GM23248 (cell line): ENCODE measurements around the gene ILK.

Experiments used
- EZH2 ChIP-seq: fragments of 200-600 bp; sonication (generic); IDR thresholded peaks from 2 replicates; pipeline ENCODE4 v1.6.1; 2018; ENCODE audit warnings: antibody characterized with exemption, mild to moderate bottlenecking; ENCODE audit not compliant: insufficient read depth, poor library complexity, severe bottlenecking
- EZH2phosphoT487 ChIP-seq: fragments of 200-600 bp; sonication (generic); IDR thresholded peaks from 2 replicates; pipeline ENCODE4 v1.6.1; 2018; ENCODE audit warnings: antibody characterized with exemption, moderate library complexity, mild to moderate bottlenecking, low read depth; ENCODE audit not compliant: insufficient read depth

DNA sequence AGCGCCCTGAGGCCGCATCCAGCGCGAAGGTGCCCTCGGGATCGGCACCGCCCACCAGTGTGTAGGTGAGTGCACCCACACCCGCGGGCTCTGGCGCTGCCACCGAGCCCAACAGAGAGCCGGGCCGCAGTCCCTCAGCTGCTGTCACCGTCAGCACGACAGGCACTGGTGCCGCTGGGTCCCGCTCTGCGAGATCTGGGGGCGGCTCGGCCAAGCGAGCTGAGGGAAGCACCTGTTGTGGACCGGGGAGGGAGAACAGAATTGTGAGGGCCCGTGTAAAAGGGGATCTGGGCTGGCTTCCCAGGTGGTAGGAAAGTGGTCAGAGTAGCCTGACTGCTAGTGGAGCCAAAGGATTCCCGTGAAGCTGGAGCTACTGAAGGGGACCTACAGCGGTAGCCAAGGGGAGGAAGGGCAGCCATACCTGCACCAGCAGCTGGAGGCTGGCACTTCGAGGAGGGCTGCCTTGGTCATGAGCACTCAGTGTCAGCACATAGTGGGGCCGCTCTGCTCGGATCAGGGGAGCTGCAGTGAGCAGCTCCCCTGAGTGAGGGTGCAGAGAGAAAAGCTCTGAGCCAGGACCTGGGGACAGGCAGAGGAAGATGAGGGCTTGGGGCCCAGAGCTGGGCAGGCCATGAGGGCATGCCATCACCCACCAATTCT is 27.2 kb downstream of the ILK start:
- no peak for TF ChIP-seq EZH2
- TF ChIP-seq EZH2phosphoT487 = no peak
